H1 (cell line): Measurements from ENCODE around the gene NCBP2. TPM values are rescaled to one million over a fixed set of nuclear protein-coding genes. Genes with fewer than 3 reads are reported as not detected.

Experiments used
- CTCF ChIA-PET: fragments of 300-600 bp; sonication (Branson Sonifier 250); formaldehyde crosslinking; loops from one replicate; lab custom pipeline; 2021; ENCODE audit not compliant: partially characterized antibody; lab: Charles Lee
- POLR2A ChIA-PET: fragments of 300-600 bp; sonication (Branson Sonifier 250); formaldehyde crosslinking; loops from one replicate; lab custom pipeline; 2021; ENCODE audit warnings: inconsistent platforms; ENCODE audit not compliant: partially characterized antibody; lab: Charles Lee
- DNase-seq, 2 experiments: peaks; one replicate each; pipeline versions ENCODE4 v3.0.0 to v3.0.0-alpha.2; 2010 to 2022; ENCODE audit warnings: low spot score in 2 of 2, low read depth in 1 of 2, mixed read lengths in 1 of 2
- FAIRE-seq: peaks from 2 replicates; lab custom pipeline; 2011; peaks lifted over from hg19 to GRCh38; lab: Jason Lieb, UNC
- H2AFZ ChIP-seq: 2 replicates; pipeline ENCODE4 v1.8.1; 2012; ENCODE audit warnings: low read length, inconsistent platforms
- H2AK5ac ChIP-seq: 2 replicates; pipeline ENCODE4 v1.6.1; 2013; ENCODE audit warnings: low read depth, low read length
- H2BK120ac ChIP-seq: replicated peaks from 2 replicates; pipeline ENCODE3; 2013; ENCODE audit warnings: low read depth, low read length, inconsistent platforms
- H2BK12ac ChIP-seq: 2 replicates; pipeline ENCODE4 v1.6.1; 2013; ENCODE audit warnings: low read depth, low read length
- H2BK15ac ChIP-seq: 2 replicates; pipeline ENCODE4 v1.6.1; 2013; ENCODE audit warnings: low read length
- H2BK20ac ChIP-seq: 2 replicates; pipeline ENCODE4 v1.6.1; 2013; ENCODE audit warnings: low read length
- H2BK5ac ChIP-seq: 2 replicates; pipeline ENCODE4 v1.6.1; 2013; ENCODE audit warnings: low read depth, low read length
- H3K14ac ChIP-seq: 2 replicates; pipeline ENCODE4 v1.6.1; 2013; ENCODE audit warnings: inconsistent platforms; ENCODE audit not compliant: insufficient read length
- H3K18ac ChIP-seq: 2 replicates; pipeline ENCODE4 v1.6.1; 2013; ENCODE audit warnings: low read length; ENCODE audit errors: extremely low read depth
- H3K23ac ChIP-seq: 2 replicates; pipeline ENCODE4 v1.6.1; 2013; ENCODE audit warnings: inconsistent platforms; ENCODE audit not compliant: insufficient read length
- H3K23me2 ChIP-seq: 2 replicates; pipeline ENCODE4 v1.6.1; 2013; ENCODE audit warnings: low read depth, low read length
- H3K27ac ChIP-seq: 2 replicates; pipeline ENCODE4 v1.6.1; 2011; ENCODE audit warnings: low read depth, low read length, inconsistent platforms
- H3K27me3 ChIP-seq, 4 experiments: replicated peaks in 1 of 4; 1 replicate in 1 of 4; 2 replicates in 3 of 4; pipeline versions ENCODE4 v1.6.1 to v1.8.1; 2011 to 2013; ENCODE audit warnings: low read length in 3 of 4, mild to moderate bottlenecking in 3 of 4, inconsistent platforms in 2 of 4, mixed read lengths in 2 of 4, moderate library complexity in 1 of 4; ENCODE audit not compliant: control insufficient read depth in 3 of 4, insufficient read depth in 3 of 4; ENCODE audit errors: extremely low read depth in 1 of 4
- H3K36me3 ChIP-seq, 4 experiments: 2 replicates each; pipeline versions ENCODE4 v1.6.1 to v1.8.1; 2011 to 2013; ENCODE audit warnings: mild to moderate bottlenecking in 4 of 4, low read length in 3 of 4, moderate library complexity in 2 of 4, control low read depth in 1 of 4, inconsistent platforms in 1 of 4; ENCODE audit not compliant: insufficient read depth in 4 of 4, control insufficient read depth in 2 of 4
- H3K4ac ChIP-seq: replicated peaks from 2 replicates; pipeline ENCODE3; 2013; ENCODE audit warnings: low read length, low read depth, mixed read lengths, inconsistent platforms; ENCODE audit not compliant: insufficient read length
- H3K4me1 ChIP-seq, 4 experiments: replicated peaks in 1 of 4; 1 replicate in 1 of 4; 2 replicates in 3 of 4; pipeline versions ENCODE4 v1.6.1 to v1.8.1; 2011 to 2013; ENCODE audit warnings: low read length in 3 of 4, inconsistent platforms in 2 of 4, mixed read lengths in 1 of 4; ENCODE audit not compliant: insufficient read depth in 4 of 4, control insufficient read depth in 3 of 4
- H3K4me2 ChIP-seq, 2 experiments: 2 replicates each; pipeline versions ENCODE4 v1.6.1 to v1.8.1; 2011 to 2013; ENCODE audit warnings: low read depth in 2 of 2, low read length in 2 of 2, control low read depth in 1 of 2, inconsistent platforms in 1 of 2, mild to moderate bottlenecking in 1 of 2; ENCODE audit not compliant: insufficient read depth in 1 of 2
- H3K4me3 ChIP-seq, 4 experiments: fragments of 200-600, 300-600 bp in 1 of 4; sonication (generic), shearing (Covaris generic), sonication (Bioruptor Twin) in 1 of 4; 2 replicates each; pipeline versions ENCODE4 v1.5.1 to v1.8.1; 2011 to 2016; ENCODE audit warnings: low read length in 4 of 4, low read depth in 3 of 4, control low read depth in 2 of 4, inconsistent platforms in 2 of 4, mild to moderate bottlenecking in 2 of 4, mixed read lengths in 1 of 4, moderate library complexity in 1 of 4; ENCODE audit not compliant: insufficient read depth in 2 of 4; ENCODE audit errors: extremely low read depth in 1 of 4
- H3K56ac ChIP-seq: replicated peaks from 2 replicates; pipeline ENCODE3; 2013; ENCODE audit warnings: low read depth, mild to moderate bottlenecking, mixed read lengths, low read length, inconsistent platforms; ENCODE audit not compliant: insufficient read length
- H3K79me1 ChIP-seq: 2 replicates; pipeline ENCODE4 v1.6.1; 2013; ENCODE audit warnings: low read depth, low read length, control low read depth
- H3K79me2 ChIP-seq, 2 experiments: 2 replicates each; pipeline versions ENCODE4 v1.6.1 to v1.8.1; 2012 to 2013; ENCODE audit warnings: low read length in 2 of 2, mild to moderate bottlenecking in 2 of 2, inconsistent platforms in 1 of 2; ENCODE audit not compliant: insufficient read depth in 2 of 2, control insufficient read depth in 1 of 2
- H3K9ac ChIP-seq, 4 experiments: replicated peaks in 1 of 4; 1 replicate in 1 of 4; 2 replicates in 3 of 4; pipeline versions ENCODE4 v1.6.1 to v1.8.1; 2011 to 2013; ENCODE audit warnings: low read depth in 3 of 4, low read length in 3 of 4, control low read depth in 2 of 4, mild to moderate bottlenecking in 2 of 4, moderate library complexity in 2 of 4, inconsistent platforms in 1 of 4; ENCODE audit errors: extremely low read depth in 1 of 4
- H3K9me3 ChIP-seq, 2 experiments: 2 replicates each; pipeline versions ENCODE4 v1.6.1 to v1.8.1; 2012 to 2013; ENCODE audit warnings: mild to moderate bottlenecking in 2 of 2, moderate library complexity in 2 of 2, control low read depth in 1 of 2, inconsistent platforms in 1 of 2, low read depth in 1 of 2, low read length in 1 of 2, mixed read lengths in 1 of 2; ENCODE audit not compliant: insufficient read depth in 2 of 2
- H4K20me1 ChIP-seq, 2 experiments: replicated peaks in 1 of 2; 2 replicates each; pipeline versions ENCODE3 to v1.8.1; 2011 to 2013; ENCODE audit warnings: inconsistent platforms in 2 of 2, low read length in 2 of 2, mild to moderate bottlenecking in 1 of 2; ENCODE audit not compliant: insufficient read depth in 2 of 2, control insufficient read depth in 1 of 2
- H4K5ac ChIP-seq: 2 replicates; pipeline ENCODE4 v1.6.1; 2013; ENCODE audit warnings: low read length, low read depth, mixed read lengths, inconsistent platforms; ENCODE audit not compliant: insufficient read length
- H4K8ac ChIP-seq: 2 replicates; pipeline ENCODE4 v1.8.0; 2013; ENCODE audit warnings: mild to moderate bottlenecking, moderate library complexity, low read length, inconsistent platforms; ENCODE audit not compliant: insufficient read depth; ENCODE audit errors: extremely low read depth
- H4K91ac ChIP-seq: replicated peaks from 2 replicates; pipeline ENCODE3; 2013; ENCODE audit warnings: low read length, mixed read lengths, inconsistent platforms; ENCODE audit not compliant: insufficient read length
- EP300 ChIP-seq, 2 experiments: IDR thresholded peaks; 1 replicate in 1 of 2; 2 replicates in 1 of 2; pipeline ENCODE4 v1.6.1; 2011 to 2012; ENCODE audit warnings: low read depth in 2 of 2, low read length in 2 of 2, mild to moderate bottlenecking in 2 of 2, borderline replicate concordance in 1 of 2, inconsistent platforms in 1 of 2, moderate library complexity in 1 of 2
- WGBS, 2 experiments: shearing (Covaris generic) in 1 of 2; methylation state at CpG; one replicate each; pipeline versions ENCODE4 v1.1.6 to v1.1.7; 2013 to 2015; ENCODE audit warnings: low lambda C conversion rate in 2 of 2, mixed read lengths in 2 of 2, inconsistent platforms in 1 of 2, low coverage in 1 of 2, missing lambda C conversion rate in 1 of 2; ENCODE audit not compliant: insufficient replicate concordance in 2 of 2, insufficient coverage in 1 of 2, insufficient read length in 1 of 2; ENCODE audit errors: extremely low coverage in 1 of 2, missing lambda C conversion rate in 1 of 2; 5-methylcytosine and 5-hydroxymethylcytosine counted together
- polyA plus RNA-seq, 7 experiments: library from polyadenylated mRNA; depleted of rRNA in 3 of 7; stranded (reverse) in 5 of 7; unstranded in 2 of 7; fragments of >200 nt in 5 of 7; fragments of 200-250 nt in 2 of 7; gene quantifications; 1 replicate in 5 of 7; 2 replicates in 1 of 7; 4 replicates in 1 of 7; pipeline versions ENCODE4 v1.2.1 to v1.2.3, GENCODE V29; 2011 to 2013; ENCODE audit warnings: missing spikeins in 2 of 7, mixed read lengths in 2 of 7
- total RNA-seq: library from RNA; stranded (reverse); fragmentation: NEBNext Ultra II Directional; extraction: Animal tissue kit (Norgen Biotek cat#: 25700); gene quantifications from 2 replicates; pipeline ENCODE4 v1.2.1, GENCODE V29; 2021

The NCBP2 gene
- total and polyA plus RNA-seq, 2 of the 8 experiments (the other 6 are each of a cell fraction or from before 2014, with no cell fraction given), result 34.1 to 100 TPM

DNA sequence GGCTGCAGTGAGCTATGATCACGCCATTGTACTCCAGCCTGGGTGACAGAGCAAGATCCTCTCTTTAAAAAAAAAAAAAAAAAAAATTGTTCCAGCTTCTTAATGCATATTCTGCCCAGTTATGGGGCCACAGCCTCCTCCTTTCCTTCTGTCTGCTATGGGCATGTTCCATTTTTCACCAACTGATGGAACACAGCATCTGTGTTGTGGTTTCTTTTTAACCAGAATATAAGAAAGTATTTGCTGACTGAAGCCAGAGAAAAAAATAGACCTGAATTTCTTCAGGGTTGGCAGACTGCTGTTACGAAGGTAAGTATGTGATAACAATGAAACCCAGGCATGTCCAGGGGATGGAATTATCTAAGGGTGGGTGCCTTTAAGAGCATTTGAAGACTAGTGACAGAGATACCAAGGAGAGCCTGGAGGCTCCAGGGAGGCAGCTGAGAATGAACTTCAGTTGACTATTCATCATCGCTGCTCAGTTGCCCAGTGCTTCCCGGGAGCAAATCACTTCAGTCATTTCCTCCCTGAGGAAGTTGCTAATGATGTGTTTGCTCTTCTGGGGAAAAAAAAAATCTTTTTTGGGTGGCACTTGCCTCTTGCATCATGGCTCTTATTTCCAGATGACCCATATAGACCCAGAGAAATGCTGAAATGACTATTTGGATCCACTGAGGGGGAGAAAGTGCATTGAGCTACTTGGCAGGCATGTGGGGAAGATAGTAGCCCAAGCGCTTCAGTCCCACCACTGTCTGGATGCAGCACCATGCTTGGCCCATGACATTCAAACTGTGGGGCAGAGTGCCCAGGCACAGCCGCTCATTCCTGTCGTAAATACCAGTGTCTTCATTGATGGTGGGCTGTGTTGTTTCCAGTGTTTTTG lies 14.5 kb downstream of the NCBP2 start:
- H3K14ac ChIP-seq, result no peak overlapping the region
- no peak overlapping the region for H2BK20ac ChIP-seq
- H3K27ac ChIP-seq, result no peak overlapping the region
- H3K4ac ChIP-seq, result no peak overlapping the region
- no peak overlapping the region for H2BK5ac ChIP-seq
- no peak overlapping the region for H2BK12ac ChIP-seq
- no peaks in the 10 kb centered on the region for H3K4me1 ChIP-seq
- H4K5ac ChIP-seq, result no peak overlapping the region
- no peak overlapping the region for H2BK15ac ChIP-seq
- H3K79me1 ChIP-seq, result no peaks in the 10 kb centered on the region
- FAIRE-seq, result no peak
- H4K8ac ChIP-seq, result no peak overlapping the region
- no peak for TF ChIP-seq EP300 (IDR thresholded peaks at IDR 0.05; ENCODE audit: borderline replicate concordance in 1 of 2, low read depth in 2 of 2, low read length in 2 of 2)
- H3K18ac ChIP-seq, result no peak overlapping the region
- WGBS, 2 experiments, result 94% methylated on average over 7 of the region's 7 CpGs; no CpG with 5 or more reads in 1 of the 2 experiments
- ChIA-PET CTCF (interaction anchor here (0.7 to 1.0 kb wide), 2 partner anchors 89 kb away, joined by 3 read pairs; no protein-coding TSS in a partner anchor), POLR2A (interaction anchor here (0.9 to 3.2 kb wide), 4 partner anchors 9 to 18 kb away, joined by 3 to 11 read pairs (median 3); partner anchors contain the start of gene NCBP2)
- H3K9me3 ChIP-seq, result no peaks in the 10 kb centered on the region
- no peak overlapping the region for H4K91ac ChIP-seq
- peaks cover 0 to 2% of the 10 kb centered on the region in 2 experiments for H4K20me1 ChIP-seq
- no peak overlapping the region for H3K23ac ChIP-seq
- H3K36me3 ChIP-seq, result peaks cover 5 to 22% (median 19%) of the 10 kb centered on the region in 4 experiments
- no peak overlapping the region for H3K4me2 ChIP-seq
- no peaks in the 10 kb centered on the region for H3K79me2 ChIP-seq
- no peak overlapping the region for H2AK5ac ChIP-seq
- no peak for DNase-seq
- no peak overlapping the region for H2AFZ ChIP-seq
- H3K27me3 ChIP-seq, result no peaks in the 10 kb centered on the region
- H3K23me2 ChIP-seq, result no peaks in the 10 kb centered on the region
- H2BK120ac ChIP-seq, result no peak overlapping the region
- no peak overlapping the region for H3K9ac ChIP-seq
- no peak overlapping the region for H3K56ac ChIP-seq
- H3K4me3 ChIP-seq, result no peak overlapping the region
